Measurements from ENCODE around the gene MED8. TPM values are rescaled to one million over a fixed set of nuclear protein-coding genes. Genes with fewer than 3 reads are reported as not detected.

The MED8 gene
- total and polyA plus RNA-seq, 2 of the 13 experiments (the other 11 are each of a cell fraction or from before 2014, with no cell fraction given) = 16.9 to 77.4 TPM

- TF ChIP-seq ZNF318 (CRISPR knock-in tag; IDR thresholded peaks at IDR 0.05) (peak; percentile 80; the same call in 1 of the 2 replicates), ZBTB34 (CRISPR knock-in tag; IDR thresholded peaks at IDR 0.05) (0 out of 2 replicates have a peak, but pooled peaks have one; percentile 16), ZNF781 (CRISPR knock-in tag; IDR thresholded peaks at IDR 0.05; ENCODE audit: borderline replicate concordance, not compliant biosample characterization) (peak; percentile 43), ZBTB40 (IDR thresholded peaks at IDR 0.05) (no peak), ZBTB40 (CRISPR knock-in tag; IDR thresholded peaks at IDR 0.05) (peak; percentile 25; the same call in 1 of the 2 replicates), ZNF782 (CRISPR knock-in tag; IDR thresholded peaks at IDR 0.05; ENCODE audit: borderline replicate concordance) (no peak), ZSCAN31 (CRISPR knock-in tag; IDR thresholded peaks at IDR 0.05; ENCODE audit: low read depth) (0 out of 2 replicates have a peak, but pooled peaks have one; percentile 7)
Measured at GRCh38 chr1:43348343-43348808, 41.2 kb downstream of the MED8 start (continued).

Data from HepG2 (cell line).